OCI-LY7 (cell line): Measurements from ENCODE around the gene SNX17. TPM values are rescaled to one million over a fixed set of nuclear protein-coding genes. Genes with fewer than 3 reads are reported as not detected.

Experiments used
- BruUV-seq: library from RNA; stranded (reverse); fragments of 400-500 nt; replicated peaks from 2 replicates; lab custom pipeline; 2021; lab: Mats Ljungman, UMichigan
- CTCF ChIA-PET: fragments of 300-600 bp; sonication (Branson Sonifier 250); formaldehyde crosslinking; loops from one replicate; lab custom pipeline; 2022; ENCODE audit warnings: antibody characterized with exemption; ENCODE audit not compliant: unreplicated experiment; lab: Charles Lee
- POLR2A ChIA-PET: fragments of 300-600 bp; sonication (Branson Sonifier 250); formaldehyde crosslinking; loops from one replicate; lab custom pipeline; 2022; ENCODE audit warnings: antibody characterized with exemption; lab: Charles Lee
- DNase-seq: peaks from one replicate; pipeline ENCODE4 v3.0.0-alpha.2; 2015; ENCODE audit warnings: low spot score
- H2AFZ ChIP-seq: fragments of 200-600 bp; sonication (generic), shearing (Covaris generic); 2 replicates; pipeline ENCODE4 v1.6.1; 2014; ENCODE audit warnings: mild to moderate bottlenecking, antibody characterized with exemption, low read length, moderate library complexity
- H3K27ac ChIP-seq: fragments of 200-600 bp; sonication (generic); 2 replicates; pipeline ENCODE4 v1.5.1; 2014; ENCODE audit warnings: mixed run types, low read depth, mild to moderate bottlenecking, moderate library complexity, low read length, inconsistent platforms; ENCODE audit not compliant: poor library complexity, severe bottlenecking
- H3K36me3 ChIP-seq: fragments of 200-600 bp; sonication (generic); 2 replicates; pipeline ENCODE4 v1.6.1; 2014; ENCODE audit warnings: mild to moderate bottlenecking, antibody characterized with exemption, low read length, moderate library complexity, mixed read lengths; ENCODE audit not compliant: insufficient read depth
- H3K4me1 ChIP-seq: fragments of 200-600 bp; sonication (generic); 2 replicates; pipeline ENCODE4 v1.5.1; 2014; ENCODE audit warnings: mild to moderate bottlenecking, low read length; ENCODE audit not compliant: insufficient read depth, poor library complexity, severe bottlenecking
- H3K4me2 ChIP-seq: fragments of 200-600 bp; sonication (generic); 2 replicates; pipeline ENCODE4 v1.6.1; 2014; ENCODE audit warnings: mild to moderate bottlenecking, low read length
- H3K4me3 ChIP-seq: fragments of 200-600 bp; sonication (generic); 2 replicates; pipeline ENCODE4 v1.5.1; 2014; ENCODE audit warnings: mild to moderate bottlenecking, low read depth, low read length; ENCODE audit not compliant: poor library complexity, severe bottlenecking
- H3K79me2 ChIP-seq: fragments of 200-600 bp; sonication (generic); 2 replicates; pipeline ENCODE4 v1.6.1; 2016; ENCODE audit warnings: low read depth, mild to moderate bottlenecking, low read length, moderate library complexity, mixed read lengths; ENCODE audit not compliant: insufficient read depth
- H3K9me2 ChIP-seq: fragments of 200-600 bp; sonication (generic); 2 replicates; pipeline ENCODE4 v1.6.1; 2016; ENCODE audit warnings: mild to moderate bottlenecking, low read length, mixed read lengths; ENCODE audit not compliant: insufficient read depth
- H3K9me3 ChIP-seq: fragments of 200-600 bp; sonication (generic); 2 replicates; pipeline ENCODE4 v1.6.1; 2014; ENCODE audit warnings: mild to moderate bottlenecking, mixed run types, low read length, mixed read lengths
- H4K20me1 ChIP-seq: fragments of 200-600 bp; sonication (generic); 2 replicates; pipeline ENCODE4 v1.6.1; 2014; ENCODE audit warnings: mild to moderate bottlenecking, antibody characterized with exemption, low read length, moderate library complexity, mixed read lengths; ENCODE audit not compliant: insufficient read depth
- EZH2phosphoT487 ChIP-seq: fragments of 200-600 bp; sonication (generic); IDR thresholded peaks from 2 replicates; pipeline ENCODE4 v1.6.1; 2018; ENCODE audit warnings: low read depth, borderline replicate concordance, mild to moderate bottlenecking, mixed run types, antibody characterized with exemption, low read length, moderate library complexity, mixed read lengths
- intact Hi-C: fragments of 100-400 bp; cut with micrococcal nuclease; formaldehyde crosslinking; loops from one replicate; pipeline ENCODE4 v1.10.0; 2022; ENCODE audit not compliant: unreplicated experiment
- total RNA-seq, 2 experiments: library from RNA; depleted of rRNA in 1 of 2; stranded (reverse); fragments of >200 nt in 1 of 2; shearing (Covaris generic) in 1 of 2; gene quantifications; 2 replicates each; pipeline ENCODE4 v1.2.3, GENCODE V29; 2014 to 2022
- TF ChIP-seq, protein P1 (sequence below): fragments of 200-600 bp; sonication (generic); conservative IDR thresholded peaks from 2 replicates; pipeline ENCODE4 v1.5.1; 2014; ENCODE audit warnings: mild to moderate bottlenecking, antibody characterized with exemption, low read length, moderate library complexity, mixed read lengths

Gene SNX17
- total RNA-seq, 2 experiments from 2014 or later: 63.1 to 97.4 TPM

DNA sequence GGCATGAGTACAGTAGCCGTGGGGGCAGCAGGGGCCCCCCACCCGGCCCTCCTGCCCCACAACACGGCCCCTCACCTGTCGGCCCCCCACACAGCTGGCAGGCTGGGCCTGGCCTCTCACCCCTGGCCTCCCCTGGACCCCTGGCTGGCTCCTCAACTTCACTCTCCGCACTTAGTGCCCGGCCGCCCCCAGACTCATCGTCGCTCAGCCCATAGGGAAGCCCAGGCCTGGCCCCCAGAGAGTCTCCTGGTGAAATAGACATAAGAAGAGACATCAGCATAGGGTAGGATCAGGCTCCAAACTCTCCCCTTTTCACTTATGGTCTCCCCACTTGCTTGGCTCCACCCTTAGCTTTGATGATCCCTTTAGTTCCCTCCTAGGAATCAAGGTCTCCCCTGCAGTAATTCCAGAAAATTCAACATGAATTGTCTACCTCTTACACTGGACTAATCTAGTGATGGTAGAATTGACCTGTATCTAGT is 8.4 kb downstream of the SNX17 start:
- intact Hi-C loops: no loop called here
- TF ChIP-seq, protein P1, sequence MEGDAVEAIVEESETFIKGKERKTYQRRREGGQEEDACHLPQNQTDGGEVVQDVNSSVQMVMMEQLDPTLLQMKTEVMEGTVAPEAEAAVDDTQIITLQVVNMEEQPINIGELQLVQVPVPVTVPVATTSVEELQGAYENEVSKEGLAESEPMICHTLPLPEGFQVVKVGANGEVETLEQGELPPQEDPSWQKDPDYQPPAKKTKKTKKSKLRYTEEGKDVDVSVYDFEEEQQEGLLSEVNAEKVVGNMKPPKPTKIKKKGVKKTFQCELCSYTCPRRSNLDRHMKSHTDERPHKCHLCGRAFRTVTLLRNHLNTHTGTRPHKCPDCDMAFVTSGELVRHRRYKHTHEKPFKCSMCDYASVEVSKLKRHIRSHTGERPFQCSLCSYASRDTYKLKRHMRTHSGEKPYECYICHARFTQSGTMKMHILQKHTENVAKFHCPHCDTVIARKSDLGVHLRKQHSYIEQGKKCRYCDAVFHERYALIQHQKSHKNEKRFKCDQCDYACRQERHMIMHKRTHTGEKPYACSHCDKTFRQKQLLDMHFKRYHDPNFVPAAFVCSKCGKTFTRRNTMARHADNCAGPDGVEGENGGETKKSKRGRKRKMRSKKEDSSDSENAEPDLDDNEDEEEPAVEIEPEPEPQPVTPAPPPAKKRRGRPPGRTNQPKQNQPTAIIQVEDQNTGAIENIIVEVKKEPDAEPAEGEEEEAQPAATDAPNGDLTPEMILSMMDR: no peak
- TF ChIP-seq EZH2phosphoT487: no peak
- no peak for DNase-seq
- H3K27ac ChIP-seq: peak overlapping the region; percentile 72
- ChIA-PET CTCF (no interaction called here), POLR2A (interaction anchor here (0.7 to 2.3 kb wide), 3 partner anchors 7 to 28 kb away, joined by 3 to 18 read pairs (median 3); partner anchors contain the start of gene SNX17)
- H3K36me3 ChIP-seq: peaks cover 93% of the 10 kb centered on the region
- H3K4me1 ChIP-seq: peaks cover 19% of the 10 kb centered on the region
- H3K4me3 ChIP-seq: peak overlapping the region; percentile 86
- H3K79me2 ChIP-seq: peaks cover 11% of the 10 kb centered on the region; the same call in 1 of the 2 replicates
- no peaks in the 10 kb centered on the region for H3K9me2 ChIP-seq
- H3K4me2 ChIP-seq: peak overlapping the region; percentile 98
- no peak overlapping the region for H2AFZ ChIP-seq
- no peaks in the 10 kb centered on the region for H4K20me1 ChIP-seq
- H3K9me3 ChIP-seq: no peaks in the 10 kb centered on the region
- BruUV-seq: no TSS peak

DNA sequence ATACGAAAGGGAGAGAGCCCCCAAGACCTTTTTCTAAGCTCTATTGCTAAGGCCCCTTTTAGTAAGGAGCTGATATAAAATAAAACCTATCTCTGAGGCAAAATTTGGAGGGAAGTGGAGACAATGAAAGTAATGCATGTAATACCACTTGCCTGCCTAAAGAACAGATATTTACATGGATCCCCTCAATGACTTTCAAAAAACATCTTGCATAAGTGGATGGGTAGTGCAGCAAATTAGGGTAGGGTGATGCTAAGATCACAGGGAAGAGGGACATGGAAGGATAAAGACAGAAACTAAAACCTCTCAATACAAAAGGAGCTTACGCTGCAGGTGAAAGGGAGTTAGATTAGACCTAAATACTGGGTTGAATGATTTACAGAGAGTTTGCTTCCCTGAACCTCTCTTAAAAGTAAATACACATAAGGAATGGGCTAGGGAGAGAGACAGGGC is 9.0 kb downstream of the SNX17 start:
- Histone ChIP-seq H3K79me2 (peaks cover 11% of the 10 kb centered on the region; the same call in 1 of the 2 replicates), H3K4me3 (peak overlapping the region; percentile 86), H3K9me3 (no peaks in the 10 kb centered on the region), H4K20me1 (no peaks in the 10 kb centered on the region), H2AFZ (no peak overlapping the region), H3K9me2 (no peaks in the 10 kb centered on the region), H3K27ac (peak overlapping the region; percentile 72), H3K36me3 (peaks cover 93% of the 10 kb centered on the region), H3K4me2 (peak overlapping the region; percentile 98), H3K4me1 (peaks cover 19% of the 10 kb centered on the region)
- no peak for DNase-seq
- TSS peak; percentile 46 for BruUV-seq
- CTCF ChIA-PET: interaction anchor here (0.9 kb wide), 1 partner anchor 10 kb away, joined by 4 read pairs; no protein-coding TSS in a partner anchor
- POLR2A ChIA-PET: interaction anchor here (0.7 to 2.3 kb wide), 6 partner anchors 8 to 216 kb away, joined by 3 to 18 read pairs (median 3); partner anchors contain the start of genes MPV17 and SNX17
- TF ChIP-seq EZH2phosphoT487: no peak
- TF ChIP-seq, protein P1: no peak
- intact Hi-C loops: no loop called here
